WTC11 (cell line): ENCODE data around the gene ARMC10. TPM values are rescaled to one million over a fixed set of nuclear protein-coding genes. Genes with fewer than 3 reads are reported as not detected.

Experiments
- ATAC-seq: fragments of 200-7000 bp; cut with Tn5 transposase; 2 replicates; pipeline ENCODE4 v1.10.0; 2021; ENCODE audit warnings: mild to moderate bottlenecking, moderate library complexity
- CTCF ChIA-PET: fragments of 300-600 bp; sonication (Branson Sonifier 250); formaldehyde crosslinking; loops from one replicate; lab custom pipeline; 2021; ENCODE audit warnings: antibody characterized with exemption; lab: Charles Lee
- POLR2A ChIA-PET: fragments of 350-600 bp; sonication (Branson Sonifier 250); formaldehyde crosslinking; loops from one replicate; lab custom pipeline; 2021; ENCODE audit warnings: antibody characterized with exemption; lab: Charles Lee
- DNase-seq: peaks from one replicate; pipeline ENCODE4 v3.0.0; 2021; ENCODE audit warnings: low spot score
- H3K27ac Mint-ChIP-seq: 2 replicates; pipeline ENCODE4 v1.8.0; 2021; ENCODE audit warnings: mixed read lengths
- H3K27me3 Mint-ChIP-seq: 2 replicates; pipeline ENCODE4 v1.8.0; 2021; ENCODE audit warnings: low read depth, mild to moderate bottlenecking, moderate library complexity, mixed read lengths
- H3K36me3 Mint-ChIP-seq: 2 replicates; pipeline ENCODE4 v1.8.0; 2021; ENCODE audit warnings: mixed read lengths
- H3K4me1 Mint-ChIP-seq: 2 replicates; pipeline ENCODE4 v1.8.0; 2022; ENCODE audit warnings: mixed read lengths
- H3K4me3 Mint-ChIP-seq: 2 replicates; pipeline ENCODE4 v1.8.0; 2021; ENCODE audit warnings: mild to moderate bottlenecking, moderate library complexity, mixed read lengths
- H3K9me3 Mint-ChIP-seq: 2 replicates; pipeline ENCODE4 v1.8.0; 2021; ENCODE audit warnings: mixed read lengths
- EMX1 ChIP-seq: fragments of 250-450 bp; sonication (Bioruptor Pico); IDR thresholded peaks from 2 replicates; pipeline ENCODE4 v1.8.0; 2021; ENCODE audit warnings: mild to moderate bottlenecking
- FOXK1 ChIP-seq: sonication (generic); formaldehyde crosslinking; IDR thresholded peaks from 2 replicates; pipeline ENCODE4 v1.8.0; 2022; ENCODE audit warnings: mild to moderate bottlenecking, moderate library complexity, missing genetic modification reagents
- JAZF1 ChIP-seq: fragments of 250-450 bp; sonication (Bioruptor Pico); IDR thresholded peaks from 2 replicates; pipeline ENCODE4 v1.9.0; 2021; ENCODE audit warnings: moderate library complexity, mild to moderate bottlenecking, inconsistent platforms
- KAT7 ChIP-seq: sonication (generic); formaldehyde crosslinking; IDR thresholded peaks from 2 replicates; pipeline ENCODE4 v1.8.1; 2023; ENCODE audit warnings: missing genetic modification reagents, mild to moderate bottlenecking, borderline replicate concordance
- NR1H2 ChIP-seq: sonication (generic); formaldehyde crosslinking; IDR thresholded peaks from 2 replicates; pipeline ENCODE4 v1.9.0; 2021; ENCODE audit warnings: mild to moderate bottlenecking, moderate library complexity, missing genetic modification reagents
- NR2C2 ChIP-seq: sonication (generic); formaldehyde crosslinking; IDR thresholded peaks from 2 replicates; pipeline ENCODE4 v1.8.0; 2022; ENCODE audit warnings: mild to moderate bottlenecking, missing genetic modification reagents
- TEAD1 ChIP-seq: sonication (generic); formaldehyde crosslinking; IDR thresholded peaks from 2 replicates; pipeline ENCODE4 v1.8.0; 2022; ENCODE audit warnings: mild to moderate bottlenecking, missing genetic modification reagents
- TP53 ChIP-seq: sonication (generic); formaldehyde crosslinking; IDR thresholded peaks from 2 replicates; pipeline ENCODE4 v1.8.1; 2023; ENCODE audit warnings: mild to moderate bottlenecking, missing genetic modification reagents
- ZNF121 ChIP-seq: sonication (generic); formaldehyde crosslinking; IDR thresholded peaks from 2 replicates; pipeline ENCODE4 v1.8.0; 2023; ENCODE audit warnings: missing genetic modification reagents
- ZNF317 ChIP-seq: sonication (generic); formaldehyde crosslinking; IDR thresholded peaks from 2 replicates; pipeline ENCODE4 v1.8.1; 2023; ENCODE audit warnings: low read depth, mild to moderate bottlenecking, moderate library complexity, missing genetic modification reagents, borderline replicate concordance
- ZNF671 ChIP-seq: fragments of 250-450 bp; sonication (Bioruptor Pico); IDR thresholded peaks from 2 replicates; pipeline ENCODE4 v1.8.0; 2021; ENCODE audit warnings: mild to moderate bottlenecking
- total RNA-seq: library from RNA; stranded (reverse); gene quantifications from 3 replicates; pipeline ENCODE4 v1.2.3, GENCODE V29; 2021
- TF ChIP-seq, protein P1 (sequence below): fragments of 250-450 bp; sonication (Bioruptor Pico); IDR thresholded peaks from 2 replicates; pipeline ENCODE4 v1.9.0; 2021; ENCODE audit warnings: mild to moderate bottlenecking, borderline replicate concordance
- TF ChIP-seq, protein P2 (sequence below): sonication (generic); formaldehyde crosslinking; IDR thresholded peaks from 2 replicates; pipeline ENCODE4 v1.8.0; 2022; ENCODE audit warnings: mild to moderate bottlenecking, missing genetic modification reagents
- TF ChIP-seq, protein P3 (sequence below): sonication (generic); formaldehyde crosslinking; IDR thresholded peaks from 2 replicates; pipeline ENCODE4 v1.8.0; 2023; ENCODE audit warnings: missing genetic modification reagents, mild to moderate bottlenecking, borderline replicate concordance
- TF ChIP-seq, protein P4 (sequence below): sonication (generic); formaldehyde crosslinking; IDR thresholded peaks from 2 replicates; pipeline ENCODE4 v1.8.0; 2022; ENCODE audit warnings: mild to moderate bottlenecking, missing genetic modification reagents
- TF ChIP-seq, protein P5 (sequence below): sonication (generic); formaldehyde crosslinking; IDR thresholded peaks from 2 replicates; pipeline ENCODE4 v1.8.1; 2022; ENCODE audit warnings: missing genetic modification reagents, borderline replicate concordance
- TF ChIP-seq, protein P6 (sequence below): sonication (generic); formaldehyde crosslinking; IDR thresholded peaks from 2 replicates; pipeline ENCODE4 v1.8.1; 2023; ENCODE audit warnings: mild to moderate bottlenecking, missing genetic modification reagents, borderline replicate concordance

ARMC10 gene
- total RNA-seq, 1 experiment from 2014 or later, result 35.4 TPM

DNA sequence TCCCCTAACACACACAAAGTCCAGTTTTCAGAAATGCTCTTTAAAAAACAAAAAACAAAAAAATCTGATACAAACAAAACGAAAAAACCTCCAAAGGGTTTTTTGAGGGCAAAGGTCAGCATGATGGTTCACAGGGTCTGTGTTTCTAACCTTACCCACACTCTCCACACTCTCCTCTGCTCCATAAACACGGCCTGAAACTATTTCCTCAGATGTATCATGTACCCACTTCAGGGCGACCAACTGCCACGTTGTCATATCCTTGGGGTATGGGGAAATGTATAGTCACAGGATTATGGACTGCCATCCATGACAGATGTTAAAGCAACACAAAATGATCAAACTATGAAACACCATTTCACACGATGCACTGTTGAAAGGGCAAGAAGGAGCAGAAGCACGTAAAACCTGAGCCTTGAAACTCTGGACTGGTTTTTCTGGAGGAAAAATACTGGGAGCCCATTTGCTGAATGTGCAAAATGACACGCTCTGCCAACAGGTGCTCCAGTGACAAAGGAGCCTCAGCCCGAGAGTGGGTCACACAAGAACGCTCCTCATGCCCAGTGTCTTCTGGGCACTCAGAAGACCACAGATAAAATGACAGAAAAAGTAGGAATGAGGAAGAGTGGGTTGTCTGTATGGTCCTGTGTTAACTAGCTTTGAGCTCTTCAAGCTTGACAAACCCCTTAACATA is 58.2 kb downstream of the ARMC10 start:
- no peak overlapping the region for H3K27ac Mint-ChIP-seq
- no peak for DNase-seq
- H3K4me3 Mint-ChIP-seq, result no peak overlapping the region
- peaks cover 13% of the 10 kb centered on the region for H3K4me1 Mint-ChIP-seq
- no peaks in the 10 kb centered on the region; the same call in 1 of the 2 replicates for H3K27me3 Mint-ChIP-seq
- H3K9me3 Mint-ChIP-seq, result no peaks in the 10 kb centered on the region
- peaks cover 4% of the 10 kb centered on the region for H3K36me3 Mint-ChIP-seq
- ATAC-seq, result no peak
- CTCF ChIA-PET, result no interaction called here
- POLR2A ChIA-PET, result no interaction called here
- TF ChIP-seq NR2C2 (CRISPR knock-in tag) (no peak), ZNF317 (CRISPR knock-in tag) (no peak), TEAD1 (CRISPR knock-in tag) (no peak), TP53 (CRISPR knock-in tag) (no peak), ZNF671 (CRISPR knock-in tag) (no peak), JAZF1 (CRISPR knock-in tag) (no peak), FOXK1 (CRISPR knock-in tag) (no peak), EMX1 (CRISPR knock-in tag) (no peak), NR1H2 (CRISPR knock-in tag) (no peak)
- TF ChIP-seq, protein P1, sequence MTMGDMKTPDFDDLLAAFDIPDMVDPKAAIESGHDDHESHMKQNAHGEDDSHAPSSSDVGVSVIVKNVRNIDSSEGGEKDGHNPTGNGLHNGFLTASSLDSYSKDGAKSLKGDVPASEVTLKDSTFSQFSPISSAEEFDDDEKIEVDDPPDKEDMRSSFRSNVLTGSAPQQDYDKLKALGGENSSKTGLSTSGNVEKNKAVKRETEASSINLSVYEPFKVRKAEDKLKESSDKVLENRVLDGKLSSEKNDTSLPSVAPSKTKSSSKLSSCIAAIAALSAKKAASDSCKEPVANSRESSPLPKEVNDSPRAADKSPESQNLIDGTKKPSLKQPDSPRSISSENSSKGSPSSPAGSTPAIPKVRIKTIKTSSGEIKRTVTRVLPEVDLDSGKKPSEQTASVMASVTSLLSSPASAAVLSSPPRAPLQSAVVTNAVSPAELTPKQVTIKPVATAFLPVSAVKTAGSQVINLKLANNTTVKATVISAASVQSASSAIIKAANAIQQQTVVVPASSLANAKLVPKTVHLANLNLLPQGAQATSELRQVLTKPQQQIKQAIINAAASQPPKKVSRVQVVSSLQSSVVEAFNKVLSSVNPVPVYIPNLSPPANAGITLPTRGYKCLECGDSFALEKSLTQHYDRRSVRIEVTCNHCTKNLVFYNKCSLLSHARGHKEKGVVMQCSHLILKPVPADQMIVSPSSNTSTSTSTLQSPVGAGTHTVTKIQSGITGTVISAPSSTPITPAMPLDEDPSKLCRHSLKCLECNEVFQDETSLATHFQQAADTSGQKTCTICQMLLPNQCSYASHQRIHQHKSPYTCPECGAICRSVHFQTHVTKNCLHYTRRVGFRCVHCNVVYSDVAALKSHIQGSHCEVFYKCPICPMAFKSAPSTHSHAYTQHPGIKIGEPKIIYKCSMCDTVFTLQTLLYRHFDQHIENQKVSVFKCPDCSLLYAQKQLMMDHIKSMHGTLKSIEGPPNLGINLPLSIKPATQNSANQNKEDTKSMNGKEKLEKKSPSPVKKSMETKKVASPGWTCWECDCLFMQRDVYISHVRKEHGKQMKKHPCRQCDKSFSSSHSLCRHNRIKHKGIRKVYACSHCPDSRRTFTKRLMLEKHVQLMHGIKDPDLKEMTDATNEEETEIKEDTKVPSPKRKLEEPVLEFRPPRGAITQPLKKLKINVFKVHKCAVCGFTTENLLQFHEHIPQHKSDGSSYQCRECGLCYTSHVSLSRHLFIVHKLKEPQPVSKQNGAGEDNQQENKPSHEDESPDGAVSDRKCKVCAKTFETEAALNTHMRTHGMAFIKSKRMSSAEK (CRISPR knock-in tag), result no peak
- TF ChIP-seq, protein P2, sequence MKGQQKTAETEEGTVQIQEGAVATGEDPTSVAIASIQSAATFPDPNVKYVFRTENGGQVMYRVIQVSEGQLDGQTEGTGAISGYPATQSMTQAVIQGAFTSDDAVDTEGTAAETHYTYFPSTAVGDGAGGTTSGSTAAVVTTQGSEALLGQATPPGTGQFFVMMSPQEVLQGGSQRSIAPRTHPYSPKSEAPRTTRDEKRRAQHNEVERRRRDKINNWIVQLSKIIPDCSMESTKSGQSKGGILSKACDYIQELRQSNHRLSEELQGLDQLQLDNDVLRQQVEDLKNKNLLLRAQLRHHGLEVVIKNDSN (CRISPR knock-in tag), result no peak
- TF ChIP-seq, protein P3, sequence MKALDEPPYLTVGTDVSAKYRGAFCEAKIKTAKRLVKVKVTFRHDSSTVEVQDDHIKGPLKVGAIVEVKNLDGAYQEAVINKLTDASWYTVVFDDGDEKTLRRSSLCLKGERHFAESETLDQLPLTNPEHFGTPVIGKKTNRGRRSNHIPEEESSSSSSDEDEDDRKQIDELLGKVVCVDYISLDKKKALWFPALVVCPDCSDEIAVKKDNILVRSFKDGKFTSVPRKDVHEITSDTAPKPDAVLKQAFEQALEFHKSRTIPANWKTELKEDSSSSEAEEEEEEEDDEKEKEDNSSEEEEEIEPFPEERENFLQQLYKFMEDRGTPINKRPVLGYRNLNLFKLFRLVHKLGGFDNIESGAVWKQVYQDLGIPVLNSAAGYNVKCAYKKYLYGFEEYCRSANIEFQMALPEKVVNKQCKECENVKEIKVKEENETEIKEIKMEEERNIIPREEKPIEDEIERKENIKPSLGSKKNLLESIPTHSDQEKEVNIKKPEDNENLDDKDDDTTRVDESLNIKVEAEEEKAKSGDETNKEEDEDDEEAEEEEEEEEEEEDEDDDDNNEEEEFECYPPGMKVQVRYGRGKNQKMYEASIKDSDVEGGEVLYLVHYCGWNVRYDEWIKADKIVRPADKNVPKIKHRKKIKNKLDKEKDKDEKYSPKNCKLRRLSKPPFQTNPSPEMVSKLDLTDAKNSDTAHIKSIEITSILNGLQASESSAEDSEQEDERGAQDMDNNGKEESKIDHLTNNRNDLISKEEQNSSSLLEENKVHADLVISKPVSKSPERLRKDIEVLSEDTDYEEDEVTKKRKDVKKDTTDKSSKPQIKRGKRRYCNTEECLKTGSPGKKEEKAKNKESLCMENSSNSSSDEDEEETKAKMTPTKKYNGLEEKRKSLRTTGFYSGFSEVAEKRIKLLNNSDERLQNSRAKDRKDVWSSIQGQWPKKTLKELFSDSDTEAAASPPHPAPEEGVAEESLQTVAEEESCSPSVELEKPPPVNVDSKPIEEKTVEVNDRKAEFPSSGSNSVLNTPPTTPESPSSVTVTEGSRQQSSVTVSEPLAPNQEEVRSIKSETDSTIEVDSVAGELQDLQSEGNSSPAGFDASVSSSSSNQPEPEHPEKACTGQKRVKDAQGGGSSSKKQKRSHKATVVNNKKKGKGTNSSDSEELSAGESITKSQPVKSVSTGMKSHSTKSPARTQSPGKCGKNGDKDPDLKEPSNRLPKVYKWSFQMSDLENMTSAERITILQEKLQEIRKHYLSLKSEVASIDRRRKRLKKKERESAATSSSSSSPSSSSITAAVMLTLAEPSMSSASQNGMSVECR (CRISPR knock-in tag), result no peak
- TF ChIP-seq, protein P4, sequence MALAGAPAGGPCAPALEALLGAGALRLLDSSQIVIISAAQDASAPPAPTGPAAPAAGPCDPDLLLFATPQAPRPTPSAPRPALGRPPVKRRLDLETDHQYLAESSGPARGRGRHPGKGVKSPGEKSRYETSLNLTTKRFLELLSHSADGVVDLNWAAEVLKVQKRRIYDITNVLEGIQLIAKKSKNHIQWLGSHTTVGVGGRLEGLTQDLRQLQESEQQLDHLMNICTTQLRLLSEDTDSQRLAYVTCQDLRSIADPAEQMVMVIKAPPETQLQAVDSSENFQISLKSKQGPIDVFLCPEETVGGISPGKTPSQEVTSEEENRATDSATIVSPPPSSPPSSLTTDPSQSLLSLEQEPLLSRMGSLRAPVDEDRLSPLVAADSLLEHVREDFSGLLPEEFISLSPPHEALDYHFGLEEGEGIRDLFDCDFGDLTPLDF (CRISPR knock-in tag), result no peak

DNA sequence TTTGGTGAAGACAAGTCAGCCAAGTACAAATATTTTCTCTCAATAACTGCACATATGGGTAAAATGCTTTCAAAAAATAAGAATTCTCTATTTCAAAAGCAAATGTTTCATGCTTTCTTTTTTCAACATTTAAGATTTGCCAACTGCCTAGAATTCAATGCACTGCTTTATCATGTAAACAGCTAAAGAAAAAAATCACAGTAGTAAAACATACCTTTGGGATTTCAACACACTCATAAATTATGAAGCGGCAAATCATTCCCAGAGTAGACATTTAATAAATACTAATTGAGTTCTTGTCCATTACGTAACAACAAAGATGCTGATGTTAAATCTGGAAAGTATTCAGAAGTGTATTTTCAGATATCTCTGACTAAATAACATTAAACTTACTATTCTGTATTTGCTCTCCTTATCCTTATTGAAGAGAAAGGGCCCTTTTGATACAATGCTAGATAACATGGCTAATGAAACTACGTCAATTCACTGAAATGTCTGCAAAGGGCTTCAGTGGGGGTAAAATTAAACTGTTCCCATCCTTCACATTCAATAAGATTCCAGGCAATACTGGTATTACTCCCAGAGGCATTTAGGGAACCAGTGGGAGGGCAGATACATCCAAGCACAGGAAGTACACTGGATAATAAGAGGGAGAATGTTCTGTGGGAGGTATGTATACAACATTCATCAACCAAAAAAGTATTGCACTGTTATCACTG is 60.1 kb downstream of the ARMC10 start:
- no peak; the same call in 1 of the 2 replicates for ATAC-seq
- TF ChIP-seq, protein P5, sequence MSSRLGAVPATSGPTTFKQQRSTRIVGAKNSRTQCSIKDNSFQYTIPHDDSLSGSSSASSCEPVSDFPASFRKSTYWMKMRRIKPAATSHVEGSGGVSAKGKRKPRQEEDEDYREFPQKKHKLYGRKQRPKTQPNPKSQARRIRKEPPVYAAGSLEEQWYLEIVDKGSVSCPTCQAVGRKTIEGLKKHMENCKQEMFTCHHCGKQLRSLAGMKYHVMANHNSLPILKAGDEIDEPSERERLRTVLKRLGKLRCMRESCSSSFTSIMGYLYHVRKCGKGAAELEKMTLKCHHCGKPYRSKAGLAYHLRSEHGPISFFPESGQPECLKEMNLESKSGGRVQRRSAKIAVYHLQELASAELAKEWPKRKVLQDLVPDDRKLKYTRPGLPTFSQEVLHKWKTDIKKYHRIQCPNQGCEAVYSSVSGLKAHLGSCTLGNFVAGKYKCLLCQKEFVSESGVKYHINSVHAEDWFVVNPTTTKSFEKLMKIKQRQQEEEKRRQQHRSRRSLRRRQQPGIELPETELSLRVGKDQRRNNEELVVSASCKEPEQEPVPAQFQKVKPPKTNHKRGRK (CRISPR knock-in tag), result no peak
- no peak for TF ChIP-seq EMX1 (CRISPR knock-in tag)
- no peak for TF ChIP-seq JAZF1 (CRISPR knock-in tag)
- TF ChIP-seq KAT7 (CRISPR knock-in tag), result no peak
- TF ChIP-seq ZNF121, result no peak
- TF ChIP-seq, protein P6, sequence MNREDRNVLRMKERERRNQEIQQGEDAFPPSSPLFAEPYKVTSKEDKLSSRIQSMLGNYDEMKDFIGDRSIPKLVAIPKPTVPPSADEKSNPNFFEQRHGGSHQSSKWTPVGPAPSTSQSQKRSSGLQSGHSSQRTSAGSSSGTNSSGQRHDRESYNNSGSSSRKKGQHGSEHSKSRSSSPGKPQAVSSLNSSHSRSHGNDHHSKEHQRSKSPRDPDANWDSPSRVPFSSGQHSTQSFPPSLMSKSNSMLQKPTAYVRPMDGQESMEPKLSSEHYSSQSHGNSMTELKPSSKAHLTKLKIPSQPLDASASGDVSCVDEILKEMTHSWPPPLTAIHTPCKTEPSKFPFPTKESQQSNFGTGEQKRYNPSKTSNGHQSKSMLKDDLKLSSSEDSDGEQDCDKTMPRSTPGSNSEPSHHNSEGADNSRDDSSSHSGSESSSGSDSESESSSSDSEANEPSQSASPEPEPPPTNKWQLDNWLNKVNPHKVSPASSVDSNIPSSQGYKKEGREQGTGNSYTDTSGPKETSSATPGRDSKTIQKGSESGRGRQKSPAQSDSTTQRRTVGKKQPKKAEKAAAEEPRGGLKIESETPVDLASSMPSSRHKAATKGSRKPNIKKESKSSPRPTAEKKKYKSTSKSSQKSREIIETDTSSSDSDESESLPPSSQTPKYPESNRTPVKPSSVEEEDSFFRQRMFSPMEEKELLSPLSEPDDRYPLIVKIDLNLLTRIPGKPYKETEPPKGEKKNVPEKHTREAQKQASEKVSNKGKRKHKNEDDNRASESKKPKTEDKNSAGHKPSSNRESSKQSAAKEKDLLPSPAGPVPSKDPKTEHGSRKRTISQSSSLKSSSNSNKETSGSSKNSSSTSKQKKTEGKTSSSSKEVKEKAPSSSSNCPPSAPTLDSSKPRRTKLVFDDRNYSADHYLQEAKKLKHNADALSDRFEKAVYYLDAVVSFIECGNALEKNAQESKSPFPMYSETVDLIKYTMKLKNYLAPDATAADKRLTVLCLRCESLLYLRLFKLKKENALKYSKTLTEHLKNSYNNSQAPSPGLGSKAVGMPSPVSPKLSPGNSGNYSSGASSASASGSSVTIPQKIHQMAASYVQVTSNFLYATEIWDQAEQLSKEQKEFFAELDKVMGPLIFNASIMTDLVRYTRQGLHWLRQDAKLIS (CRISPR knock-in tag), result no peak

More for the DNA sequence above, 60.1 kb downstream of the ARMC10 start:
- peaks cover 13% of the 10 kb centered on the region for H3K4me1 Mint-ChIP-seq
- ChIA-PET CTCF (no interaction called here), POLR2A (no interaction called here)
- H3K27me3 Mint-ChIP-seq, result no peaks in the 10 kb centered on the region; the same call in 1 of the 2 replicates
- H3K36me3 Mint-ChIP-seq, result no peaks in the 10 kb centered on the region
- H3K4me3 Mint-ChIP-seq, result no peak overlapping the region
- no peaks in the 10 kb centered on the region for H3K9me3 Mint-ChIP-seq
- no peak overlapping the region for H3K27ac Mint-ChIP-seq
- no peak for DNase-seq
